Measurements from ENCODE around the gene TEAD1.

Gene TEAD1

GRCh38 chr11:12667646-12668045, 6.6 kb upstream of the TEAD1 start:
- no peak for DNase-seq

GRCh38 chr11:12668166-12668565, 6.1 kb upstream of the TEAD1 start:
- DNase-seq: no peak

DNA sequence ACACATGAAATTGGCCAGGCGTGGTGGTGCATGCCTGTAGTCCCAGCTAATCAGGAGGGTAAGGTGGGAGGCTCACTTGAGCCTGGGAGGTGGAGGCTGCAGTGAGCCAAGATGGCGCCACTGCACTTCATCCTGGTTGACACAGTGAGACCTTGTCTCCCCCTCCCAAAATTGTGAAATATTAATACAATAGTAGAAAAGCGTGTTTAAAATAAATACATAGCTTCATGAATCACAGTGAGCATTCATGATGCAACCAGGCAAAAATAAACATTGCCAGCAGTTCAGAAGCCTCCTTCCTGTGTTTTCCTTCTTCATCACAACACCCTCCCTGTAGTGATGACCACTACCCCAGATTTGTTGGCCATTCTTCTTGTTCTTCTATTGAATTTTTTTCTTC, 4.3 kb upstream of the TEAD1 start:
- no peak for DNase-seq

DNA sequence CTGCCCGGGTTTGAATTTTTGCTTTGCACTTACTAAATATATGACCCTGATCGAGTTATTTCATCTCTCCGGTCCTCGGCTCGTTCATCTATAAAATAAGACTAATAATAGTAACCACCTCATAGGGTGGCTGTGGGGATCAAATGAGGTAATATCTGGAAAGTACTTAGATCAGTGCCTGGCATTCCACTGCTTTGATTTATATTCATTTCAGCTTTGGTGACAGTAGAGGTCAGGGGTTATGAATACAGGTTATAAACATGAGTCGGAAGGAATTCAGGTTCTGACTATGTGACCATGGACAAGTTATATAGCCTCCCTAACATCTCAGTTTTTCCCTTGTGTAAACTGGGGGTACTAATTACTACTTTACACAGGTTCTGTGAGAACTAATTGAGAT, 2.9 kb upstream of the TEAD1 start:
- no peak for DNase-seq

DNA sequence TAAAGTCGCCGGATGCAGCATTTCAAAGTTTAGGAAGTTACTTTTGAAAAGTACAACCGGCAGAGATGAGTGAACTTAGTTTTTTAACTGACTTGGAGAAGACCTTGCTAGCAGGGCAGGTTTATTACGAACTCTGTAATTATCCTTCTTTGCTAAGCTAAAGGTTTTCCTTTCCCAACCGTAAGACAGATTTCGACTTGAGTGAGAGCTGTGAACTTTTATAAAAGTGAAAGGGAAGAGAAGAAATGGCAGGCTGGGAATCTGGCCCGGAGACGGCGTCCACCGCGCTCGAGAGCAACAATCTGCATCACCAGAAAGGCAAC, 659 bp upstream of the TEAD1 start:
- no peak for DNase-seq

DNA sequence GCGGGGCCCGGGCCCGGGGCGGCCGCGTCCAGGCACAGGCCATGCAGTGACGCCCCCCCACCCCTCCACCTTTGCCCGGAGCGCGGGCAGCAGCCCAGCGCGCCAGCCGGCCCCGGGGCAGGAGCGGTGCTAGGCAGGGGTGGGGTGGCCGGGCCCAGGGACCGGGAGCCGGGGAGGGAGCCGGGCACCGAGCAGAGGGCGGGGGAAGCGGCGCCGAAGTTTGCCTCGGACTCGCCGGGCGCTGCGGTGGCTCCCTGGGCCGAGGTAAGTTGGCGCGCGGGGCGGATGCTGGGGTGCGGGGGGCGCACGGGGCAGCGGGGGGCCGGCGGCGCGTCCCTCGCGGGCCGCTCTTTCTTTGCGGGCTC, 332 bp downstream of the TEAD1 start:
- DNase-seq: no peak

DNA sequence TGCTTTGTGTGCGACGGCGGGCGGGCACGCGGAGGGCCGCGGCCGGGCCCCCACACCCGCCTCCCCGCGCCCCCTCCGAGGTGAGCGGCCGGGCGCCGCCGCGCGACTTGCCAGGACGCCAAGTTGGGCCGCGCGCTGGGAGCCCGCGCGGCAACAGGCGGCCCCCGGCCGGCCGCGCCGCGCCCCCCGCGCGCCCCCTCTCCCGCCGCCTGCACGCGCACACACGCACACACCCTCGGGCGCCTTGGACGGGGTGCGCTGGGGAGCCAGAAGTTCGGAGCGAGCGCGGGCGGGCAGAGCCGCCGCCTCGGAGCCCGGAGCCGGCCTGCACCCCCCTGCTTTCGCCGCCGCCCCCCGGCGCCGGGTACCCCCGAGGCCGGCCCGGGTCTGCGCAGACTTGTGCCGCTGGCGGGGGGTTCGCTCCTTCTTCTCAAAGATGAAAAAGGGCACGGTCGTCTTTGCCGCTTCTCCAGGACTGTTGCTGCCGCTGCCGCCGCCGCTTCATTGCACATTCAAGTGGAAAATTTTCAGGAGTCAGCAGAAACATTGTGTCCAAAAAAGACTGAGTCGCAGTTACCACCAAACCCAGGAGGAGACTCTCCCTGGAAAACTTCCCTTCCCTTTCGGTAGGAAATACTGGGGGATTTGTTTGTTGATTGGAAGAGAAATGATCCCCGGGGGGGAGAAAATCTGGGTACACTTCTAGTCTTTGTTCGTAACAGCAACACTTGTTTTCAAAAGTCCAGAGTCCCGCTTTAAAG, 895 bp downstream of the TEAD1 start:
- DNase-seq: no peak

- DNase-seq: no peak
Observed at GRCh38 chr11:12675951-12676711, 1.9 kb downstream of the TEAD1 start.

GRCh38 chr11:12677131-12677530, 2.9 kb downstream of the TEAD1 start:
- no peak for DNase-seq

GRCh38 chr11:12678092-12678491, 3.9 kb downstream of the TEAD1 start:
- DNase-seq: no peak

- no peak for DNase-seq
Observed at GRCh38 chr11:12678991-12679390, 4.8 kb downstream of the TEAD1 start.

- DNase-seq: no peak
Observed at GRCh38 chr11:12679471-12679870, 5.2 kb downstream of the TEAD1 start.

- DNase-seq: no peak
Observed at GRCh38 chr11:12680246-12680939, 6.2 kb downstream of the TEAD1 start.

GRCh38 chr11:12680940-12681258, 6.7 kb downstream of the TEAD1 start:
- no peak for DNase-seq

DNA sequence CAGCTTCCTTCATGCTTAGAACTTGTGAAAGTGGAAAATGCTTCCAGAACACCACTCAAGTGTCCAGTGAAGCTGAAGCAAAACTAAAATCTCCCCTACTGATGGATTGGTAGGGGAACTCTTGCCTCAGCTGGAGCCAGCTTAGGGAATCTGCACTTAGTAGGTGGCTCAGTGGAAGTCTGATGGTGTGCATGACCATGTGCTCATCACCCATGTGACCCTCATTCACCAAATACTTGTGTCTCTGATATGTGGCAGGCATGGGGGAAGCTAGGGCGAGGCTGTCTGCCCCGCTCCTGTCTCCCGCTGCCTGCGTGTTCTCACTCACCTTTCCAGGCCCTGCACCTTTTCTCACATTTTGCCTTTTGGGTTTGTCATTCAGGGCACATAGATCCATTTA, 7.2 kb downstream of the TEAD1 start:
- DNase-seq: no peak

GRCh38 chr11:12682288-12682687, 8.1 kb downstream of the TEAD1 start:
- DNase-seq: no peak

GRCh38 chr11:12682737-12683500, 8.7 kb downstream of the TEAD1 start:
- DNase-seq: no peak

DNA sequence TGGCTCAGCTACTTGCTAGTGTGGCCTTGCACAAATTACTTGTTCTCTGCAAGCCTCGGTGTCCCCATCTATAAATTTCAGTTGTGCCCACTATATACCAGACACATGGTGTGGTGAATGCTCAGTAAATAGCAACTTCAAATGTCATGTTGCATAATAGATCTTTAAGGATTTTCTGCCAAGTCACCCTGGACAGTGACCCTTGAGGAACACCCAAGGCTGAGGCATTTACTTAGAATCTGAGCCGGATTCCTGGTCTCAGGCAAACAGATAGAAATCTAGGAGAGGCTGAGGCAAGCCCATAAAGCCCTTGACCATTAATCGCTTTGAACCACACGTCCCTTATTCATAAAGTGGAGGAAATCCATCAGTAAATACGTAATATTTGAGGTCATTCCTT, 9.7 kb downstream of the TEAD1 start:
- DNase-seq: no peak

DNA sequence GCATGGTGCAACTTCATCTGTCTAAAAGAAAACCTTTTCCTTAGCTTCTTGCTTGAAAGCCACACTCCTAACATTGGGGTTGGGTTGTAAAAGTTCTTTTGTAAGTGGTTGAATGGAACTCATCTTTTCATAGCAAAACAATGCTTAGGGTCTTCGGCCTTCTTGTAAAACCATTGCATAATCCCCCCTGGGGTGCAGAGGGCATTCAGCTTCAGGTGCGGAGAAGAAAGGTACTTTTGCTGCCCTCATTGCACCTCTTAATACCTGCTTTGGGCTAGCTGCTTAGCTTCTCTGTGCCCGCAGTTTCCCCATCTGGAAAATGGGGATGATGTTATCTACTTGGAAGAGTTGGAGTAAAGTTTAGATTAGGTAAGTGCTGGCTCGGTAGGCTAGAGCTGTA, 10.1 kb downstream of the TEAD1 start:
- no peak for DNase-seq

- DNase-seq: no peak
Observed at GRCh38 chr11:12684816-12685215, 10.6 kb downstream of the TEAD1 start.

DNA sequence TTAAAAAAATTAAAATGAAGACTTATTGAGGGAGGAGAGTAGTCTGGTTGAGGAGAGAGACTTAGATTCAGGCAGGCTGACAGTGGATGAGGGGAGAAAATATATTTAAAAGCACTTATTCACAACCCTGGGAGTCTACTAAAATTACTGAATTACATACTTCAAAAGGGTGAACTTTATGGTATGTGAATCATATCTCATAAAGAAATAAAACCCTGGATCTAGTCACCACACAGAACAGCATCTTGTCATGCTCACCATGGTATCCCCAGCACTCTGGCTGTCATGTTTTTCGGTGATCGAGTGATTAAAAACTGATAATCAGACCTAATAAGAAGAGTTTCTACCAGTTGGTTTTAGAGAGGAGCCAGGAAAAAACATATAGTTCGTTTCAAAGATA, 11.0 kb downstream of the TEAD1 start:
- DNase-seq: no peak

DNA sequence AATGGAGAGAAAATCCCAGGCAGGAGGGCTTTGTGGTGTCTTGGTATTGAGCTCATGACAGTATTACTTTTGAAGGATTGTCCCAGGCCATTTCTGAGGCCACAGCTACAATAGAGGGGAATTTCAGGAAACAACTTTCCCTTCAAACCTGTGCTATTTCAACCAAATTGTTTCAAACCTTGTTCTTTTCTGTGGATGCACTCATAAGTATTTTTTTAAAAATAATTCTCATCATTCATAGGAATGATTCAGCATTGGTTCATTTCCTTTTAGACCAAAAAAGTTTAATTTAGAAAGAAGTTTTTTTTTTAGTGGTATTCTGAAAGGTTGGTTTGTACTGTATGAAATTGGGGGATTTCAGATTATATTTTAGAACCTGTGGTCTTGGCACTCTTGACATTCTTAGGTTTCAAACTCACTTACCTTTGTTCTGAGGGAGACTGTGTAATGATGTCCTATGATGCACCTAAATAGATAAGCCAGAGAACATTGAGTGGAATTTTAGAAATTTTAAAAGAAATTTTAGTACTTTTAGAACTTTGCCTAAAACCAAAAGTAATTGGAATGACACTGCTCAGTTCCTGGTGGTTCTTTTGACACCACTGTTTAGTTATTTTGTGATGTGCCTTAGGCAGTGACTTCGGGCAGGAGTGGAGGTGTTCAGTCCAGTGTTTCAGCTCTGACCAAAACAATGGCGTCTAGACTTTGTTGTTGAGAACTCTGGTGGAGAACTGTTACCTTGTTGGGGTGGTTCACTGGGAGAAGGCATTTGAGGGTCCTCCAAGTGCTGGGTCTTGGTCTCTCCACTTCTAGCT, 12.2 kb downstream of the TEAD1 start:
- DNase-seq: no peak

- no peak for DNase-seq
Observed at GRCh38 chr11:12687216-12687623, 13.0 kb downstream of the TEAD1 start.
